ENCODE data around the gene PIGX. TPM values are rescaled to one million over a fixed set of nuclear protein-coding genes. Genes with fewer than 3 reads are reported as not detected.
"Not testable (repeated sequence)": the region's sequence is repeated elsewhere in the genome, so short reads cannot be mapped to it uniquely, and the experiment has no call there.

The PIGX gene
- total RNA-seq, 2 donors from 2014 or later = 12.0 to 25.0 TPM

DNA sequence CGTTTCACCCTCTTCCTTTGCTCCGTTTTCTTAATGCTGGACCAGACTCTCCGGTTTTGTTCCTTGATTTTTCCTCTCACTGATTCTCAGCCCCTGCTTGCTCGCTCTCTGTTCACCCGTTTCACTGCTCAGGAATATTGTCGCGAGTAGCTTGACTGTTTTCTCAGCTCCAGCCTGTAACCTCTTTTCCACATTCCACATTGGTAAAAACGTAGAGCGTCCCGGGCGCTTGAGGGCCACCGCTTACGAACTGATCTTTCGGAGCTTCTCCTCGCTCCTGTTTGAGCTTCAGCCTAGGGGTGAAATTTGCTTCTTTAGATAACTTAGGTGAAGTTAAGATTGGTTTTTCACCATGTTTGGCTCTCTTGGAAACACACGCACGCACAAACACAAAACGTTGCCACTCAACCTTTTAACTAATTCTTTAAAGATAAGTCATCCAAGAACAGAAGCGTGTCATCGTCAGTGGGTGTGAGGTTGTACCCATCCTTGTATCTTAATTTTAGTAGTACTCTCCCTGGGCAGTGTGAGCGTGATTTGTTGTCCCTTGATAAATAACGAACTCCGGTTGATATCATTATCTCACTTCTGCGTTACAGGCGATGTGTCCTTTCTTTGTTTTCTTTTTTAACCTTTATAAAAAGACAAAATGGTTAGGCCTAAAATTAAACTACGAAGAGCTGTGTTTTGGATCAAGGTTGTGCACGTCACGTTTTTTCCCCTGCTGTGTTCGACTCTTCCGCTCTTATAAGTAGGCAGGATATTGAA is 28.5 kb downstream of the PIGX start:
- Histone ChIP-seq H3K27me3 (no peaks in the 10 kb centered on the region), H3K27ac (peak overlapping the region; percentile 97 to 99), H3K4me1 (peaks cover 0 to 17% of the 10 kb centered on the region in 2 donors), H3K4me3 (peak overlapping the region; percentile 90 to 98), H3K9me3 (no peaks in the 10 kb centered on the region), H3K36me3 (no peaks in the 10 kb centered on the region)
- DNase-seq (ENCODE audit: low spot score) = peak; percentile 62
- TF ChIP-seq, protein P1, sequence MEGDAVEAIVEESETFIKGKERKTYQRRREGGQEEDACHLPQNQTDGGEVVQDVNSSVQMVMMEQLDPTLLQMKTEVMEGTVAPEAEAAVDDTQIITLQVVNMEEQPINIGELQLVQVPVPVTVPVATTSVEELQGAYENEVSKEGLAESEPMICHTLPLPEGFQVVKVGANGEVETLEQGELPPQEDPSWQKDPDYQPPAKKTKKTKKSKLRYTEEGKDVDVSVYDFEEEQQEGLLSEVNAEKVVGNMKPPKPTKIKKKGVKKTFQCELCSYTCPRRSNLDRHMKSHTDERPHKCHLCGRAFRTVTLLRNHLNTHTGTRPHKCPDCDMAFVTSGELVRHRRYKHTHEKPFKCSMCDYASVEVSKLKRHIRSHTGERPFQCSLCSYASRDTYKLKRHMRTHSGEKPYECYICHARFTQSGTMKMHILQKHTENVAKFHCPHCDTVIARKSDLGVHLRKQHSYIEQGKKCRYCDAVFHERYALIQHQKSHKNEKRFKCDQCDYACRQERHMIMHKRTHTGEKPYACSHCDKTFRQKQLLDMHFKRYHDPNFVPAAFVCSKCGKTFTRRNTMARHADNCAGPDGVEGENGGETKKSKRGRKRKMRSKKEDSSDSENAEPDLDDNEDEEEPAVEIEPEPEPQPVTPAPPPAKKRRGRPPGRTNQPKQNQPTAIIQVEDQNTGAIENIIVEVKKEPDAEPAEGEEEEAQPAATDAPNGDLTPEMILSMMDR (IDR thresholded peaks at IDR 0.05) = no peak

- Histone ChIP-seq H3K9me3 (no peaks in the 10 kb centered on the region), H3K4me1 (peaks cover 0 to 17% of the 10 kb centered on the region in 2 donors), H3K36me3 (no peaks in the 10 kb centered on the region), H3K4me3 (peak overlapping the region; percentile 90 to 98), H3K27me3 (no peaks in the 10 kb centered on the region), H3K27ac (peak overlapping the region; percentile 97 to 99)
- DNase-seq (ENCODE audit: low spot score) = no peak
- TF ChIP-seq, protein P1 (IDR thresholded peaks at IDR 0.05) = no peak
Measured at GRCh38 chr3:196741249-196741889, 29.2 kb downstream of the PIGX start.

- peaks cover 0 to 17% of the 10 kb centered on the region in 2 donors for H3K4me1 ChIP-seq
- H3K27ac ChIP-seq; DNase-seq (ENCODE audit: low spot score); H3K4me3 ChIP-seq; H3K9me3 ChIP-seq; H3K36me3 ChIP-seq; H3K27me3 ChIP-seq: not testable (repeated sequence)
Measured at GRCh38 chr3:196743569-196743968, 31.4 kb downstream of the PIGX start.

DNA sequence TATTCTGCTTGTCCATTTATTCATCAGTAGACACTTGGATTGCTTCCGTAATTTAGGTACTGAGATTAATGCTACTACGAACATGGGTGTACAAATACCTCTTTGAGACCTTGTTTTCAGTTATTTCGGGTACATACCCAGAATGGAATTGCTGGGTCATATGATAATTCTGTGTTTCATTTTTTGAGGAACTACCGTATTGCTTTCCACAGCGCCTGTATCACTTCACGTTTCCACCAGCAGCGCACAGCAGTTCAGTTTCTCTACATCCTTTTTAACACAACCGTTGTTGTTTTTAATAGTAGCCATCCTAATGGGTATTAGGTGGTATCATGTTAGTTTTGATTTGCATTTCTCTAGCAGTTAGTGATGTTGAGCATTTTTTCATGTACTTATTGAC is 36.9 kb downstream of the PIGX start:
- DNase-seq (ENCODE audit: low spot score) = no peak
- H3K9me3 ChIP-seq = no peaks in the 10 kb centered on the region
- H3K4me1 ChIP-seq = no peaks in the 10 kb centered on the region
- H3K4me3 ChIP-seq = no peak overlapping the region
- H3K36me3 ChIP-seq = peaks cover 4% of the 10 kb centered on the region
- TF ChIP-seq, protein P1 (IDR thresholded peaks at IDR 0.05) = no peak
- no peak overlapping the region for H3K27ac ChIP-seq
- no peaks in the 10 kb centered on the region for H3K27me3 ChIP-seq

GRCh38 chr3:196753201-196753600 is 41.0 kb downstream of the PIGX start:
- TF ChIP-seq, protein P1 (IDR thresholded peaks at IDR 0.05) = no peak
- peaks cover 10% of the 10 kb centered on the region for H3K36me3 ChIP-seq
- no peaks in the 10 kb centered on the region for H3K9me3 ChIP-seq
- no peaks in the 10 kb centered on the region for H3K4me1 ChIP-seq
- no peak overlapping the region for H3K27ac ChIP-seq
- DNase-seq (ENCODE audit: low spot score) = no peak
- H3K27me3 ChIP-seq = no peaks in the 10 kb centered on the region
- no peak overlapping the region for H3K4me3 ChIP-seq

GRCh38 chr3:196754091-196754981 is 42.2 kb downstream of the PIGX start:
- Histone ChIP-seq H3K27ac (no peak overlapping the region), H3K36me3 (peaks cover 6% of the 10 kb centered on the region), H3K9me3 (no peaks in the 10 kb centered on the region), H3K4me1 (no peaks in the 10 kb centered on the region), H3K27me3 (no peaks in the 10 kb centered on the region), H3K4me3 (no peak overlapping the region)
- DNase-seq (ENCODE audit: low spot score) = no peak
- TF ChIP-seq, protein P1 (IDR thresholded peaks at IDR 0.05) = no peak
